ENCODE data around the gene CDK11B.

DNA sequence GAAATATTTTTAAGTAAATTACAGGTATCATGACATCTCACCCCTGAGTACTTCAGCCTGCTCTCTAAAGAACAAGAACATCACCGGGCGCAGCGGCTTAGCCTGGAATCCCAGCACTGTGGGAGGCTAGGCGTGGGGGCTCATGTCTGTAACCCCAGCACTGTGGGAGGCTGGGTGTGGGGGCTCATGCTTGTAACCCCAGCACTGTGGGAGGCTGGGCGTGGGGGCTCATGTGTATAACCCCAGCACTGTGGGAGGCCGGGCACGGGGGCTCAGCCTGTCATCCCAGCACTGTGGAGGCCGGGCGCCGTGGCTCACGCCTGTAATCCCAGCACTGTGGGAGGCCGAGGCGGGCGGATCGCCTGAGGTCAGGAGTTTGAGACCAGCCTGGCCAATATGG is 7.7 kb upstream of the CDK11B start:
- TF ChIP-seq EZH2phosphoT487 (IDR thresholded peaks at IDR 0.05; ENCODE audit: insufficient read depth, low read depth) (no peak), EZH2 (IDR thresholded peaks at IDR 0.05; ENCODE audit: insufficient read depth, poor library complexity, severe bottlenecking) (no peak)
